Kidney (tissue), 14 donors: ENCODE results near the gene RELL2. TPM values are rescaled to one million over a fixed set of nuclear protein-coding genes. Genes with fewer than 3 reads are reported as not detected.

Experiments
- DNase-seq, 5 donors: peaks; one replicate each; pipeline ENCODE4 v3.0.0-alpha.2; 2013 to 2020
- FAIRE-seq: peaks from 2 replicates; lab custom pipeline; 2012; peaks lifted over from hg19 to GRCh38; lab: Jason Lieb, UNC
- H3K27ac ChIP-seq, 2 donors: one replicate each; pipeline ENCODE4 v1.7.0; 2013; ENCODE audit warnings: low read depth in 2 of 2, low read length in 2 of 2, inconsistent platforms in 1 of 2
- H3K27me3 ChIP-seq: one replicate; pipeline ENCODE4 v1.7.1; 2013; ENCODE audit warnings: low read length, inconsistent platforms; ENCODE audit not compliant: control insufficient read depth, insufficient read depth
- H3K36me3 ChIP-seq, 3 donors: one replicate each; pipeline versions ENCODE4 v1.7.0 to v1.7.1; 2013; ENCODE audit warnings: low read length in 3 of 3, control low read depth in 1 of 3, inconsistent platforms in 1 of 3; ENCODE audit not compliant: insufficient read depth in 3 of 3, control insufficient read depth in 2 of 3
- H3K4me1 ChIP-seq, 3 donors: one replicate each; pipeline versions ENCODE4 v1.7.0 to v1.7.1; 2013; ENCODE audit warnings: low read length in 3 of 3, inconsistent platforms in 1 of 3, low read depth in 1 of 3; ENCODE audit not compliant: control insufficient read depth in 2 of 3, insufficient read depth in 2 of 3
- H3K4me3 ChIP-seq, 3 donors: one replicate each; pipeline versions ENCODE4 v1.7.0 to v1.8.1; 2013; ENCODE audit warnings: low read length in 3 of 3, control low read depth in 1 of 3, inconsistent platforms in 1 of 3
- H3K9ac ChIP-seq, 3 donors: one replicate each; pipeline versions ENCODE4 v1.7.0 to v1.7.1; 2013; ENCODE audit warnings: low read length in 3 of 3, control low read depth in 1 of 3, inconsistent platforms in 1 of 3
- H3K9me3 ChIP-seq, 3 donors: one replicate each; pipeline versions ENCODE4 v1.7.0 to v1.7.1; 2013; ENCODE audit warnings: low read length in 3 of 3, control low read depth in 1 of 3, inconsistent platforms in 1 of 3; ENCODE audit not compliant: control insufficient read depth in 2 of 3, insufficient read depth in 1 of 3
- intact Hi-C: fragments of 100-400 bp; cut with DNase I; formaldehyde crosslinking; loops from one replicate; pipeline ENCODE4 v1.11.1; 2022
- polyA plus RNA-seq: library from polyadenylated mRNA; stranded (reverse); fragments of 350-450 nt; fragmentation: Illumina TruSeq; extraction: RNeasy Lipid Tissue Mini Kit (QIAGEN cat#74804); gene quantifications from one replicate; pipeline ENCODE4 v1.2.3, GENCODE V29; 2014; ENCODE audit warnings: low read depth, low replicate concordance; ENCODE audit not compliant: insufficient read depth
- total RNA-seq: library from RNA; stranded (reverse); fragmentation: NEBNext Ultra II Directional; extraction: Animal tissue kit (Norgen Biotek cat#: 25700); gene quantifications from one replicate; pipeline ENCODE4 v1.2.1, GENCODE V29; 2021
- TF ChIP-seq, protein P1 (sequence below): IDR thresholded peaks from 3 replicates; pipeline ENCODE4 v1.5.1; 2012; ENCODE audit warnings: mild to moderate bottlenecking, moderate library complexity, borderline replicate concordance; ENCODE audit not compliant: insufficient read depth; ENCODE audit errors: extremely low read depth
- donor health status: control.
- donor health status: control.
- donor health status: control.
- donor health status: control.
- donor health status: control.
- donor health status: DM: yes; HTN: yes; CAD: no.
- donor health status: Normal renal cell carcinoma (clear cell type).

The RELL2 gene
- total and polyA plus RNA-seq, 2 donors from 2014 or later = 3.0 to 8.2 TPM

DNA sequence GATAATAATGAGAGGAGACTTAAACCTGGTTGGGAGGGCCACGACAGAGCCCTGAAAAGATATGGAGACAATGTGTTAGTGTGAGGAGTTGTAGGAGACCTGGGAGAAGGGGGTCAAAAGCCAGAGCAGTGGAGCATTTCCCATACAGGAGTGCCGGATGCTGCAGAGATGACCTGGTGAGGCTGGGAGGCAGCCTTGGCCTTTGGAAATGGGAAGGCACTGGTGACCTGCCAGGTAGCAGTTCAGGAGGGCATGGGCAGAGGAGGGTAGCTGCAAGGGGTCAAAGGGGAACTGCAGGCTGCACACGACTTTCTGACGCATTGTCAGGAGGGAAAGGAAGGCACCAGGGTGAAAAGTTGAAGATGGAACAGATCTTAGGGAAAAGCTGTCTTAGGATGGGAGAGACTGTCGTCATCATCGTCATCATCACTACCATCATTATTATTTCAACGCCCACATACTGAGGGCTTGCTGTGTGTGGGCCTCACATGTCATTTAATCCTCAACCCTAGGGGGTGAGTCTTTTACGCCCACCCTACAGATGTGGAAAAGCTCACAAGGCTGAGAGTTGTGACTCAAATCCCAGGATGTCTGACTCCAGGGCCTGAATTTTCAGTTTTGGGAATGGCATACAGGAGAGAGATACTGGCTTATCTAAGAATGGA, 31.9 kb downstream of the RELL2 start:
- H3K4me1 ChIP-seq = peaks cover 0 to 2% (median 0%) of the 10 kb centered on the region in 3 donors
- FAIRE-seq (no peak), DNase-seq (no peak)
- H3K27me3 ChIP-seq = no peaks in the 10 kb centered on the region
- TF ChIP-seq, protein P1, sequence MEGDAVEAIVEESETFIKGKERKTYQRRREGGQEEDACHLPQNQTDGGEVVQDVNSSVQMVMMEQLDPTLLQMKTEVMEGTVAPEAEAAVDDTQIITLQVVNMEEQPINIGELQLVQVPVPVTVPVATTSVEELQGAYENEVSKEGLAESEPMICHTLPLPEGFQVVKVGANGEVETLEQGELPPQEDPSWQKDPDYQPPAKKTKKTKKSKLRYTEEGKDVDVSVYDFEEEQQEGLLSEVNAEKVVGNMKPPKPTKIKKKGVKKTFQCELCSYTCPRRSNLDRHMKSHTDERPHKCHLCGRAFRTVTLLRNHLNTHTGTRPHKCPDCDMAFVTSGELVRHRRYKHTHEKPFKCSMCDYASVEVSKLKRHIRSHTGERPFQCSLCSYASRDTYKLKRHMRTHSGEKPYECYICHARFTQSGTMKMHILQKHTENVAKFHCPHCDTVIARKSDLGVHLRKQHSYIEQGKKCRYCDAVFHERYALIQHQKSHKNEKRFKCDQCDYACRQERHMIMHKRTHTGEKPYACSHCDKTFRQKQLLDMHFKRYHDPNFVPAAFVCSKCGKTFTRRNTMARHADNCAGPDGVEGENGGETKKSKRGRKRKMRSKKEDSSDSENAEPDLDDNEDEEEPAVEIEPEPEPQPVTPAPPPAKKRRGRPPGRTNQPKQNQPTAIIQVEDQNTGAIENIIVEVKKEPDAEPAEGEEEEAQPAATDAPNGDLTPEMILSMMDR = no peak
- no peaks in the 10 kb centered on the region for H3K9me3 ChIP-seq
- H3K9ac ChIP-seq = no peak overlapping the region
- intact Hi-C loops = no loop called here
- H3K27ac ChIP-seq = no peak overlapping the region
- H3K4me3 ChIP-seq = no peak overlapping the region
- H3K36me3 ChIP-seq = peaks cover 0 to 4% (median 3%) of the 10 kb centered on the region in 3 donors

DNA sequence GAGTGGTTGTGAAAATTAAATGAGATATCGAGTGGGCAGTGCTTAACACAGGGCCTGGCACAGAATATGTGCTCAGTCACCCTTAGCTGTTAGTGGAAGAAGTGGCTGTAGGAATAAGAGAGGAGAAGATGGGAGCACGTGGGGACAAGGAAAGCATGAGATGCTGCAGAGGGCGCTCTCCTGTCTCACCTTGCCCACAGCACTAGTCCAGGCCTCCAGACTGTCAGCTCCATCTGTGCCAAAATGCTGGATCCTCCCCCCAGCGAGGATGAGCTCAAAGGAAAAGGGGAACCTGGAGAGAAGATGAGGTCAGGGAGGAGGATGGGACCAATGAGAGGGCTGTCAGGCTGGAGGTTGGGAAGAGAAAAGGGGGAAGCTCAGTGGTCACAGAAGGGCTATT, 32.7 kb downstream of the RELL2 start:
- TF ChIP-seq, protein P1 = no peak
- H3K9ac ChIP-seq = no peak overlapping the region

DNA sequence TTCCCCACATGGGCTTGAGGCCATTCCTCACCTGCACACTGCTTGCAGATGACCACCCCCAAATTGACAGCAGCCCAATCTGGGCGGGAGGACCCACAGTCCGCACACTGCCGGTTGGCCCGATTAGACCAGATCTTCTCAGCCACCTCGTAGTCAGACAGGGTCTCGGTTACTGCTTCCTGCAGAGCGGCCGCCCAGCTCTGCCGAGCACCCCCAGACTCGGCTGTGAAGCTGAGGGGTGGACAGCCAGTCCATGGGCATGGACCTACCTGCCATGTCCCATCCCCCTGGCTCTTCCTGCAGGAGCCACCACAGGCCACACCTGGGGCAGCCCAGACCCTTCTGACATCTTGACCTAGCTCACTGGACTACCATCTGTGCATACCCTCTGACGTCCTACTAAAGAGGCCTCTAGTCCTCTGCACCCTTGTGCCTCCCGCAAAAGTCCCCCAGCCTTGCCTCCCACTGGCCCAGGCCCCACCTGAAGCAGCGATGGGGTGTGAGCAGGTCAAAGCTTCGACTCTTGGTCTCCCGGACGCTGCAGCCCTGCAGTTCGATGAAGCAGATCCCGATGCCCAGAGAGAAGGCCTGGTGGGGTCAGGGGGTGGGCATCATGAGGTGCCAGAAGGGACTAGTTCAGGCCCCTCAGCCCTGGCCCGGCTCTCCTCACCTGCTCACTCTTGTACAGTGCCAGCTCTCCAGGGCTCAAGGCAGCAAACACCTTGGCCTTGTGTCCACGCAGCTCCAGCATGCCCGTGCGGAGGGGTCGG, 35.5 kb downstream of the RELL2 start:
- H3K27ac ChIP-seq = no peak overlapping the region
- FAIRE-seq (no peak), DNase-seq (no peak)
- no peak overlapping the region for H3K9ac ChIP-seq
- intact Hi-C loops = no loop called here
- H3K36me3 ChIP-seq = peaks cover 0 to 4% (median 2%) of the 10 kb centered on the region in 3 donors
- H3K9me3 ChIP-seq = no peaks in the 10 kb centered on the region
- H3K4me1 ChIP-seq = peaks cover 0 to 2% (median 0%) of the 10 kb centered on the region in 3 donors
- TF ChIP-seq, protein P1 = no peak
- no peaks in the 10 kb centered on the region for H3K27me3 ChIP-seq
- H3K4me3 ChIP-seq = no peak overlapping the region

More for the DNA sequence above, 32.7 kb downstream of the RELL2 start:
- FAIRE-seq = no peak
- no peak overlapping the region for H3K27ac ChIP-seq
- peaks cover 0 to 2% (median 0%) of the 10 kb centered on the region in 3 donors for H3K4me1 ChIP-seq
- H3K4me3 ChIP-seq = no peak overlapping the region
- no peaks in the 10 kb centered on the region for H3K9me3 ChIP-seq
- peaks cover 0 to 4% (median 2%) of the 10 kb centered on the region in 3 donors for H3K36me3 ChIP-seq
- intact Hi-C loops = no loop called here
- no peak for DNase-seq
- H3K27me3 ChIP-seq = no peaks in the 10 kb centered on the region
